Ectodermal cell (in vitro differentiated cells): ENCODE measurements around the gene CECR2.

Experiments
- H3K27ac ChIP-seq: 2 replicates; pipeline ENCODE4 v1.7.0; 2013; ENCODE audit warnings: mild to moderate bottlenecking, low read depth, low read length; ENCODE audit not compliant: insufficient read depth, poor library complexity, severe bottlenecking
- H3K27me3 ChIP-seq: 2 replicates; pipeline ENCODE4 v1.7.0; 2013; ENCODE audit warnings: mild to moderate bottlenecking, low read length; ENCODE audit not compliant: insufficient read depth, control insufficient read depth, poor library complexity, severe bottlenecking
- H3K36me3 ChIP-seq: one replicate; pipeline ENCODE4 v1.7.0; 2013; ENCODE audit warnings: low read length; ENCODE audit not compliant: control insufficient read depth, insufficient read depth
- H3K4me1 ChIP-seq: one replicate; pipeline ENCODE4 v1.7.0; 2013; ENCODE audit warnings: low read length; ENCODE audit not compliant: control insufficient read depth, insufficient read depth
- H3K4me3 ChIP-seq: 2 replicates; pipeline ENCODE4 v1.7.0; 2013; ENCODE audit warnings: low read depth, low read length, control low read depth; ENCODE audit not compliant: insufficient read depth
- H3K9me3 ChIP-seq: 2 replicates; pipeline ENCODE4 v1.7.0; 2013; ENCODE audit warnings: mild to moderate bottlenecking, low read length, moderate library complexity; ENCODE audit not compliant: control insufficient read depth
- WGBS, 2 experiments: methylation state at CpG; one replicate each; pipeline ENCODE4 v1.1.7; 2013; ENCODE audit warnings: missing lambda C conversion rate in 2 of 2; 5-methylcytosine and 5-hydroxymethylcytosine counted together

The CECR2 gene

DNA sequence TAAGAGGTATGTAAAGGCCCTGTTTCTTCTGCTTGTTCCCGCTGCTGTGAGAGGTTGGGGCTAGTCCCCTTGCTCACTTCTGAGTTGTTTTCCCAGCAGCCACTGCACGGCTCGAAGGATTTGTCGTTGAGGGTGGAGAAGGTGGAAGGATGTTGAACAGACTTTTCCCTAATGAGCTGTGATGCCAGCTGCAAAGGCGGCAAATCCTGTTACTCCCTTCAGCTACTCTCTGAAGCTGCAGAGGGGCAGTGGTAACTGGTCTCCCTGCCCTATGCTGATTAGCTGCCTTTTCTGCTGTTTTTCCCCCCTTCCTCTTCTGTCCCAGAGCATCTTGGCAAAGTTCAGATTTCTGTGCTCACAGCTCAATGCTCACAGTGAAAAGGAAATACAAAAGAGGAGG lies 103.7 kb downstream of the CECR2 start:
- peak overlapping the region; percentile 80 for H3K27ac ChIP-seq
- no peak overlapping the region for H3K4me3 ChIP-seq
- 27 to 35% methylated on average over 5 of the region's 5 CpGs for WGBS, 2 experiments
- H3K27me3 ChIP-seq, result no peaks in the 10 kb centered on the region
- H3K36me3 ChIP-seq, result peaks cover under 1% of the 10 kb centered on the region
- no peaks in the 10 kb centered on the region for H3K9me3 ChIP-seq
- peaks cover 51% of the 10 kb centered on the region for H3K4me1 ChIP-seq

DNA sequence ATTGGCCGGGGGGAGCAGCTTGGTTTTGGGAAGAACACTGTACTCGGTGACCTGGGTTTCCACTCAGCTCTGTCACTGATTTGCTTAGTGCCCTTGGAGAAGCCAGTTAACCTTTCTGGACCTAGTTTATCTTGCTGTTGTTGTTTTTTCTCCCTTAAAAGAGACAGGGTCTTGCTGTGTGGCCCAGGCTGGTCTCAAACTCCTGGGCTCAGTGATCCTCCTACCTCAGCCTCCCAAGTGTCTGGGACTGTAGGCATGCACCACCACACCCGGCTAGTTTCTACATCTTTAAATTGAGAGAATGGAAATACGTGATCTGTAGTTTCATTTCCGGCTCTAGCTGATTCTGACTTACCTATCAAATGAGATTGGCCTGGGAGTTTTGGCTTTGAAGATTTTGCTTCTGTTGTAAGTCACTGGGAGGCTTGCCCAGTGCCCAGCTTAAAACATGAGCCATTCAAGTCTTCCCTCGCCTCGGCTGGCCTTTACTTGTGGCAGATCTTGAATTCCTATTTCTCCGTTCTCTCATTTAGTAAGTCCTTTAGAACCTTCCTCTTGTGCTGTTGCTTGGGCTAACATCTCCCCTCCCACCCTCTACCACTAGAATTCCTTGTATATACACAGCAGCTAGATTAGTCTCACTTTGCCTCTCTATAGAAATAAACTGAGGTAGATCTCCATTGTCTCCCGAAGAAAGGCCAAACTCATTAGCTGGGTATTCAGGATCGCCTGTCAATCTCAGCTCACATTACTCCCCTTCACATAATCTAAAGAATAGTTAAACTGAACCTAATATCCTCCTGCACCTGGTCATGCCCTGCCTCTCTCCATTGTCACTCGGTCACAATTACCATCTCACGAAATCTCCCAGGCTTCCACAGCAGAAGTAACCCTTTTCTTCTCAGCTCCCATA lies 106.3 kb downstream of the CECR2 start:
- H3K27ac ChIP-seq, result peak overlapping the region; percentile 71
- no peaks in the 10 kb centered on the region for H3K27me3 ChIP-seq
- WGBS, 2 experiments, result 60 to 66% methylated on average over 12 of the region's 12 CpGs
- peaks cover 51% of the 10 kb centered on the region for H3K4me1 ChIP-seq
- H3K4me3 ChIP-seq, result no peak overlapping the region
- H3K9me3 ChIP-seq, result no peaks in the 10 kb centered on the region
- peaks cover 8% of the 10 kb centered on the region for H3K36me3 ChIP-seq

DNA sequence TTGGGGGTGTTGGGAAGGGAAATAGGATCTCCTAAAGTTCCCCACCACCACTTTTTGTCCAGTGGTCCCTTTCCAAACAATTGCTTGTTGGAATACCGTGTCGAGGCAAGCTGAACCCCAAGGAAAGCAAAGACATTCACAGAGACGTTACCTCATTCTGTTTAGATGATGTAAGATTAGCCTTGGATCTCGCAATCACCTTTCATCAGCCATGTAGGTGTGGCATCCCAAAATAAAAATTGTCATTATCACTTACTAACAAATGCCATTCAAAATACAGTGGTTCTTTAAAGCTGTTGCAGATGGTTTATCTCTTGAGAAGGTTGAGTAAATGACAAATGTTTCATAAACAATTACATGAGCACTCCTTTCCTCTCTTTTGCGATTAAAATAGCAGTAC lies 107.6 kb downstream of the CECR2 start:
- Histone ChIP-seq H3K36me3 (peaks cover 10% of the 10 kb centered on the region), H3K9me3 (no peaks in the 10 kb centered on the region), H3K27me3 (no peaks in the 10 kb centered on the region), H3K27ac (peak overlapping the region; percentile 32), H3K4me3 (no peak overlapping the region), H3K4me1 (peaks cover 47% of the 10 kb centered on the region)
- 90 to 93% methylated on average over 4 of the region's 5 CpGs for WGBS, 2 experiments

DNA sequence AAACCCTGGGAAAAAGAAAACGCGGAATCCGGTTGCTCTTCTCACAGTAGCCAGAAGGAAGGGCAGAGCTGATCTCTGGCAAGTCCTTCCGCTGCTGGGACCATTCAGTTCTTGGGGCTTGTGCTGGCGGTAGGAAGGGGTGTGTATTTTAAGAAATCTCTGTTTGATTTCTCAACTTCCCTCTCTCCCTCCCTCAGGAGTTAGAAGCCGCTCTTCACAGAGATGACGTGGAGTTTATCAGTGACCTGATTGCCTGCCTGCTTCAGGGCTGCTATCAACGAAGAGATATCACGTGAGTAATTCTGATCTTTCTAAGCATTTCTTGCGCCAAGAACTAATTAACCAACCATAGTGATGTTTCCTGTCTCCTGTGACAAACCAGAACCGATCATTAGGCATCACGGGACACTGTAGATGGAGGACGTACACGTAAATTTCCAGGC lies 108.2 kb downstream of the CECR2 start:
- Histone ChIP-seq H3K27ac (peak overlapping the region; percentile 32), H3K9me3 (no peaks in the 10 kb centered on the region), H3K27me3 (no peaks in the 10 kb centered on the region), H3K36me3 (peaks cover 10% of the 10 kb centered on the region), H3K4me1 (peaks cover 42% of the 10 kb centered on the region), H3K4me3 (no peak overlapping the region)
- WGBS, 2 experiments, result 93 to 94% methylated on average over 13 of the region's 14 CpGs

DNA sequence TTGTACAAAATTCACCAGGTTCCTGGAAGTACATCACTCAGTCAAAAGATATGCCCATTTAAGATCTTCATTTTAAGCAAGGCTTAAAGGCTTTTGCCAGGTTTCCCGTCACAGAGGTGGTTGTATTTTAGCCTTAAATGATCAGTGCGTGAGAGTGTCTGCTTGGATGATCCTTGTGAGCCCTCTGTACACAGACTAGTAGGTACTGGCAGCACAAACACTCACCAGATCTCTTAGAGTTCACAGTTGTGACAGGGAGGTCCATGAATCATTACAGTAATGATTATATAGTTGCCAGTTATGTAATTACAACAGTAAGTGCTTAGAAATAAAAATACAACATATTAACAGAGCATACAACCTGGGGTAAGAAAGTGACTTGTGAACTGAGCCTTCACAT lies 109.9 kb downstream of the CECR2 start:
- no peak overlapping the region for H3K27ac ChIP-seq
- WGBS, 2 experiments, result 93 to 100% methylated on average over 2 of the region's 2 CpGs
- peaks cover 10% of the 10 kb centered on the region for H3K36me3 ChIP-seq
- H3K27me3 ChIP-seq, result no peaks in the 10 kb centered on the region
- H3K9me3 ChIP-seq, result no peaks in the 10 kb centered on the region
- H3K4me1 ChIP-seq, result peaks cover 26% of the 10 kb centered on the region
- H3K4me3 ChIP-seq, result no peak overlapping the region

DNA sequence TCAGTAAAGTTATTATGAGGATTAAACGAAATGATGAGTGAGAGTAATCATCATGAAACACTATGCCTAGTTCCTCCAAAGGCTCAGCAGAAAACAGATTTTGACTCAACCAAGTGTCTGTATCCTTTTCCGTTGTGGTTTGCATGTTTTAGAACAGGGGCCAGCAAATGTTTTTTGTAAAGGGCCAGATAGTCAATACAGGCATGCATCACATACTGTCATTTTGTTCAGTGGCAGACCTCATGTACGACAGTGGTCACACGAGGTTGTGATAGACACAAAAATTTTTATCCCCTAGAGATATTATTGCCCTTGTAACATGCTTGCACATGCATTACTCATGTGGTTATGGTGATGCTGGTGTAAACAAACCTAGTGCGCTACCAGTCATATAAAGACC lies 112.2 kb downstream of the CECR2 start:
- peaks cover 9% of the 10 kb centered on the region for H3K4me1 ChIP-seq
- no peaks in the 10 kb centered on the region for H3K27me3 ChIP-seq
- no peaks in the 10 kb centered on the region for H3K9me3 ChIP-seq
- no peak overlapping the region for H3K27ac ChIP-seq
- peaks cover 10% of the 10 kb centered on the region for H3K36me3 ChIP-seq
- H3K4me3 ChIP-seq, result no peak overlapping the region
- 94 to 98% methylated on average over 5 of the region's 5 CpGs for WGBS, 2 experiments

DNA sequence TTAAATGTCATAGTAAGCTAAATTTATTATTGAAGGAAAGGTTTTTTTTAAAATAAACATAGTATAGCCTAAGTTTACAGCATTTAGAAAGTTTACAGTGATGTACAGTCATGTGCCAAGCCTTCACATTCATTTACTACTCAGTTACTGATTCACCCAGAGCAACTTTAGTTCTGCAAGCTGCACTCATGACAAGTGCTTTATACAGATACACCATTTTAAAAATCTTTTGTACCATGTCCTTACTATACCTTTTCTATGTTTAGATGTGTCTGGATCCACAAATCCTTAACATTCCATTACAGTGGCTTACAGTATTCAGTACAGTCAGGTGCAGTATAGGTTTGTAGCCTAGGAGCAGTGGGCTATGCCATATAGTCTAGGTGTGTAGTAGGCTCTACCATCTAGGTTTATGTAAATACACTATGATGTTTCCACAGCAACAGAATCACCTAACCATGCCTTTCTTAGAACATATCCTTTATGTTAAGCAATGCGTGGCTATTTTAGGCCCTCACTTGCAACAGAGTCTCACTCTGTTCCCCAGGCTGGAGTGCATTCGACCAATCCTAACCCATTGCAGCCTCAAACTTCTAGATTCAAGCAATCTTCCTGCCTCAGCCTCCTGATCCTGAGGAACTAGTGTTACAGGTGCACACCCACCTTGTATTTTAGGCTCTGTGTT lies 114.6 kb downstream of the CECR2 start:
- H3K4me1 ChIP-seq, result no peaks in the 10 kb centered on the region
- H3K36me3 ChIP-seq, result peaks cover 6% of the 10 kb centered on the region
- no peak overlapping the region for H3K4me3 ChIP-seq
- H3K9me3 ChIP-seq, result no peaks in the 10 kb centered on the region
- H3K27ac ChIP-seq, result no peak overlapping the region
- H3K27me3 ChIP-seq, result no peaks in the 10 kb centered on the region
- WGBS, 2 experiments, result 90 to 95% methylated on average over 2 of the region's 2 CpGs

DNA sequence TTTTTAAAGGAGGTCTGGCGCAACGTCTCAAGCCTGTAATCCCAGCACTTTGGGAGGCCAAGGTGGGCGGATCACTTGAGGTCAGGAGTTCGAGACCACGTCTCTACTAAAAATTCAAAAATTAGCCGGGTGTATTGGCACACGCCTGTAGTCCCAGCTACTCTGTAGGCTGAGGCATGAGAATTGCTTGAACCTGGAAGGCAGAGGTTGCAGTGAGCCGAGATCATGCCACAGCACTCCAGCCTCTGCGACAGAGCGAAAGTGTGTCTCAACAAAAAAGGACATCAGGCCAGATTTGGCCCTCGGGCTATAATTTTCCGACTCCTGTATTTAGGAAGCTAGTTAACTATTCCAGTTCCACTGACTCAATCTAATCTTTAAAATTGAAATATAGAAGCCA lies 115.3 kb downstream of the CECR2 start:
- H3K27ac ChIP-seq, result no peak overlapping the region
- WGBS, 2 experiments, result 92 to 94% methylated on average over 12 of the region's 12 CpGs
- H3K9me3 ChIP-seq, result no peaks in the 10 kb centered on the region
- no peak overlapping the region for H3K4me3 ChIP-seq
- peaks cover 3% of the 10 kb centered on the region for H3K36me3 ChIP-seq
- H3K27me3 ChIP-seq, result no peaks in the 10 kb centered on the region
- H3K4me1 ChIP-seq, result no peaks in the 10 kb centered on the region

DNA sequence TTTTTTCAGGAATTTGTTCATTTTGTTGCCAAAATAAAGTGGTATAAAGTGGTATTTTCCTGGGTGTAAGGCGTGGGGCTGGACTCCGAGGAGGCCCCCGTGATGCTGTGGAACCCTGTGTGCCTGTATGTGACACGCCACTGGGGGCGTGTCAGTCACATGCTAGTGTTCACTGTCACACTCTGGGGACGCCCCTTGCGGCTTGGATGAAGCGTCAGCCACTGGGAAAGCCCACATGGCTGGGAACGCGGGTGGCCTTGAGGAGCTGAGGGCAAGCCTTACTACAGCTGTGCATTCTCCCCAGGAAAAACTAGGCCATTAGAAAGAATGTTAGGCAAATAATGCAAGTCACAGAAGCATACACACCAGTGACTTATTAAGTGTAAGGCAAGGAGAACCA lies 117.1 kb downstream of the CECR2 start:
- Histone ChIP-seq H3K36me3 (peaks cover 3% of the 10 kb centered on the region), H3K27me3 (no peaks in the 10 kb centered on the region), H3K9me3 (no peaks in the 10 kb centered on the region), H3K27ac (no peak overlapping the region), H3K4me3 (no peak overlapping the region), H3K4me1 (no peaks in the 10 kb centered on the region)
- WGBS, 2 experiments, result 87 to 89% methylated on average over 10 of the region's 10 CpGs

DNA sequence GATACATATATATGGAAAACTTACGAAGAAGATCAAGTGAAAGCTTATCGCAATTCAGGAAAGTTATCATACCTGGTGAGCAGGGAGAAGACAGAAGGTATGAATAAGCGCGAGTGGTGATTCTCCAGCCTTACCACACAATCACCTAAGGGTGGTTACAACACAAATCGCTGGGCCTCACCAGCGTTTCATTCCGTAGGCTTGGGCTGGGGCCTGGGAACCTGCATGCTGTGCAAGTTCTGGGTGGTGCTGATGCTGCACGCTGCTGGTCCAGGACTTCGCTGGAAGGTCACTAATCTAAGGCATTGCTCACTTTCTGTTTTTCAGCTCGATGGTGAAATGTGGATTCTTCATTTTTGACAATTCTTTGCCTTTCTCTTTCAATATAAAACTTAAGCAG lies 117.5 kb downstream of the CECR2 start:
- Histone ChIP-seq H3K27ac (no peak overlapping the region), H3K4me3 (no peak overlapping the region), H3K27me3 (no peaks in the 10 kb centered on the region), H3K9me3 (no peaks in the 10 kb centered on the region), H3K36me3 (no peaks in the 10 kb centered on the region), H3K4me1 (peaks cover 2% of the 10 kb centered on the region)
- WGBS, 2 experiments, result 91 to 92% methylated on average over 10 of the region's 10 CpGs
